H1 (cell line): Measurements from ENCODE around the gene MED31. TPM values are rescaled to one million over a fixed set of nuclear protein-coding genes. Genes with fewer than 3 reads are reported as not detected.

Experiments
- CTCF ChIA-PET: fragments of 300-600 bp; sonication (Branson Sonifier 250); formaldehyde crosslinking; loops from one replicate; lab custom pipeline; 2021; ENCODE audit not compliant: partially characterized antibody; lab: Charles Lee
- POLR2A ChIA-PET: fragments of 300-600 bp; sonication (Branson Sonifier 250); formaldehyde crosslinking; loops from one replicate; lab custom pipeline; 2021; ENCODE audit warnings: inconsistent platforms; ENCODE audit not compliant: partially characterized antibody; lab: Charles Lee
- DNase-seq, 2 experiments: peaks; one replicate each; pipeline versions ENCODE4 v3.0.0 to v3.0.0-alpha.2; 2010 to 2022; ENCODE audit warnings: low spot score in 2 of 2, low read depth in 1 of 2, mixed read lengths in 1 of 2
- FAIRE-seq: peaks from 2 replicates; lab custom pipeline; 2011; peaks lifted over from hg19 to GRCh38; lab: Jason Lieb, UNC
- H2AFZ ChIP-seq: 2 replicates; pipeline ENCODE4 v1.8.1; 2012; ENCODE audit warnings: low read length, inconsistent platforms
- H2AK5ac ChIP-seq: 2 replicates; pipeline ENCODE4 v1.6.1; 2013; ENCODE audit warnings: low read depth, low read length
- H2BK120ac ChIP-seq: replicated peaks from 2 replicates; pipeline ENCODE3; 2013; ENCODE audit warnings: low read depth, low read length, inconsistent platforms
- H2BK12ac ChIP-seq: 2 replicates; pipeline ENCODE4 v1.6.1; 2013; ENCODE audit warnings: low read depth, low read length
- H2BK15ac ChIP-seq: 2 replicates; pipeline ENCODE4 v1.6.1; 2013; ENCODE audit warnings: low read length
- H2BK20ac ChIP-seq: 2 replicates; pipeline ENCODE4 v1.6.1; 2013; ENCODE audit warnings: low read length
- H2BK5ac ChIP-seq: 2 replicates; pipeline ENCODE4 v1.6.1; 2013; ENCODE audit warnings: low read depth, low read length
- H3K14ac ChIP-seq: 2 replicates; pipeline ENCODE4 v1.6.1; 2013; ENCODE audit warnings: inconsistent platforms; ENCODE audit not compliant: insufficient read length
- H3K18ac ChIP-seq: 2 replicates; pipeline ENCODE4 v1.6.1; 2013; ENCODE audit warnings: low read length; ENCODE audit errors: extremely low read depth
- H3K23ac ChIP-seq: 2 replicates; pipeline ENCODE4 v1.6.1; 2013; ENCODE audit warnings: inconsistent platforms; ENCODE audit not compliant: insufficient read length
- H3K23me2 ChIP-seq: 2 replicates; pipeline ENCODE4 v1.6.1; 2013; ENCODE audit warnings: low read depth, low read length
- H3K27ac ChIP-seq: 2 replicates; pipeline ENCODE4 v1.6.1; 2011; ENCODE audit warnings: low read depth, low read length, inconsistent platforms
- H3K27me3 ChIP-seq, 4 experiments: replicated peaks in 1 of 4; 1 replicate in 1 of 4; 2 replicates in 3 of 4; pipeline versions ENCODE4 v1.6.1 to v1.8.1; 2011 to 2013; ENCODE audit warnings: low read length in 3 of 4, mild to moderate bottlenecking in 3 of 4, inconsistent platforms in 2 of 4, mixed read lengths in 2 of 4, moderate library complexity in 1 of 4; ENCODE audit not compliant: control insufficient read depth in 3 of 4, insufficient read depth in 3 of 4; ENCODE audit errors: extremely low read depth in 1 of 4
- H3K36me3 ChIP-seq, 4 experiments: 2 replicates each; pipeline versions ENCODE4 v1.6.1 to v1.8.1; 2011 to 2013; ENCODE audit warnings: mild to moderate bottlenecking in 4 of 4, low read length in 3 of 4, moderate library complexity in 2 of 4, control low read depth in 1 of 4, inconsistent platforms in 1 of 4; ENCODE audit not compliant: insufficient read depth in 4 of 4, control insufficient read depth in 2 of 4
- H3K4ac ChIP-seq: replicated peaks from 2 replicates; pipeline ENCODE3; 2013; ENCODE audit warnings: low read length, low read depth, mixed read lengths, inconsistent platforms; ENCODE audit not compliant: insufficient read length
- H3K4me1 ChIP-seq, 4 experiments: replicated peaks in 1 of 4; 1 replicate in 1 of 4; 2 replicates in 3 of 4; pipeline versions ENCODE4 v1.6.1 to v1.8.1; 2011 to 2013; ENCODE audit warnings: low read length in 3 of 4, inconsistent platforms in 2 of 4, mixed read lengths in 1 of 4; ENCODE audit not compliant: insufficient read depth in 4 of 4, control insufficient read depth in 3 of 4
- H3K4me2 ChIP-seq, 2 experiments: 2 replicates each; pipeline versions ENCODE4 v1.6.1 to v1.8.1; 2011 to 2013; ENCODE audit warnings: low read depth in 2 of 2, low read length in 2 of 2, control low read depth in 1 of 2, inconsistent platforms in 1 of 2, mild to moderate bottlenecking in 1 of 2; ENCODE audit not compliant: insufficient read depth in 1 of 2
- H3K4me3 ChIP-seq, 4 experiments: fragments of 200-600, 300-600 bp in 1 of 4; sonication (generic), shearing (Covaris generic), sonication (Bioruptor Twin) in 1 of 4; 2 replicates each; pipeline versions ENCODE4 v1.5.1 to v1.8.1; 2011 to 2016; ENCODE audit warnings: low read length in 4 of 4, low read depth in 3 of 4, control low read depth in 2 of 4, inconsistent platforms in 2 of 4, mild to moderate bottlenecking in 2 of 4, mixed read lengths in 1 of 4, moderate library complexity in 1 of 4; ENCODE audit not compliant: insufficient read depth in 2 of 4; ENCODE audit errors: extremely low read depth in 1 of 4
- H3K56ac ChIP-seq: replicated peaks from 2 replicates; pipeline ENCODE3; 2013; ENCODE audit warnings: low read depth, mild to moderate bottlenecking, mixed read lengths, low read length, inconsistent platforms; ENCODE audit not compliant: insufficient read length
- H3K79me1 ChIP-seq: 2 replicates; pipeline ENCODE4 v1.6.1; 2013; ENCODE audit warnings: low read depth, low read length, control low read depth
- H3K79me2 ChIP-seq, 2 experiments: 2 replicates each; pipeline versions ENCODE4 v1.6.1 to v1.8.1; 2012 to 2013; ENCODE audit warnings: low read length in 2 of 2, mild to moderate bottlenecking in 2 of 2, inconsistent platforms in 1 of 2; ENCODE audit not compliant: insufficient read depth in 2 of 2, control insufficient read depth in 1 of 2
- H3K9ac ChIP-seq, 4 experiments: replicated peaks in 1 of 4; 1 replicate in 1 of 4; 2 replicates in 3 of 4; pipeline versions ENCODE4 v1.6.1 to v1.8.1; 2011 to 2013; ENCODE audit warnings: low read depth in 3 of 4, low read length in 3 of 4, control low read depth in 2 of 4, mild to moderate bottlenecking in 2 of 4, moderate library complexity in 2 of 4, inconsistent platforms in 1 of 4; ENCODE audit errors: extremely low read depth in 1 of 4
- H3K9me3 ChIP-seq, 2 experiments: 2 replicates each; pipeline versions ENCODE4 v1.6.1 to v1.8.1; 2012 to 2013; ENCODE audit warnings: mild to moderate bottlenecking in 2 of 2, moderate library complexity in 2 of 2, control low read depth in 1 of 2, inconsistent platforms in 1 of 2, low read depth in 1 of 2, low read length in 1 of 2, mixed read lengths in 1 of 2; ENCODE audit not compliant: insufficient read depth in 2 of 2
- H4K20me1 ChIP-seq, 2 experiments: replicated peaks in 1 of 2; 2 replicates each; pipeline versions ENCODE3 to v1.8.1; 2011 to 2013; ENCODE audit warnings: inconsistent platforms in 2 of 2, low read length in 2 of 2, mild to moderate bottlenecking in 1 of 2; ENCODE audit not compliant: insufficient read depth in 2 of 2, control insufficient read depth in 1 of 2
- H4K5ac ChIP-seq: 2 replicates; pipeline ENCODE4 v1.6.1; 2013; ENCODE audit warnings: low read length, low read depth, mixed read lengths, inconsistent platforms; ENCODE audit not compliant: insufficient read length
- H4K8ac ChIP-seq: 2 replicates; pipeline ENCODE4 v1.8.0; 2013; ENCODE audit warnings: mild to moderate bottlenecking, moderate library complexity, low read length, inconsistent platforms; ENCODE audit not compliant: insufficient read depth; ENCODE audit errors: extremely low read depth
- H4K91ac ChIP-seq: replicated peaks from 2 replicates; pipeline ENCODE3; 2013; ENCODE audit warnings: low read length, mixed read lengths, inconsistent platforms; ENCODE audit not compliant: insufficient read length
- RAD21 ChIP-seq, 2 experiments: IDR thresholded peaks in 1 of 2; conservative IDR thresholded peaks in 1 of 2; 2 replicates each; pipeline ENCODE4 v1.6.1; 2011; ENCODE audit warnings: low read depth in 2 of 2, low read length in 2 of 2, improper control_type of control experiment in 1 of 2, inconsistent platforms in 1 of 2, mild to moderate bottlenecking in 1 of 2, moderate library complexity in 1 of 2
- TAF7 ChIP-seq: optimal IDR thresholded peaks from 2 replicates; pipeline ENCODE3; 2011; ENCODE audit warnings: low read depth, mild to moderate bottlenecking, inconsistent platforms, low read length, moderate library complexity, borderline replicate concordance
- TCF12 ChIP-seq: IDR thresholded peaks from 2 replicates; pipeline ENCODE4 v1.6.1; 2011; ENCODE audit warnings: low read depth, mild to moderate bottlenecking, low read length
- polyA plus RNA-seq, 7 experiments: library from polyadenylated mRNA; depleted of rRNA in 3 of 7; stranded (reverse) in 5 of 7; unstranded in 2 of 7; fragments of >200 nt in 5 of 7; fragments of 200-250 nt in 2 of 7; gene quantifications; 1 replicate in 5 of 7; 2 replicates in 1 of 7; 4 replicates in 1 of 7; pipeline versions ENCODE4 v1.2.1 to v1.2.3, GENCODE V29; 2011 to 2013; ENCODE audit warnings: missing spikeins in 2 of 7, mixed read lengths in 2 of 7
- total RNA-seq: library from RNA; stranded (reverse); fragmentation: NEBNext Ultra II Directional; extraction: Animal tissue kit (Norgen Biotek cat#: 25700); gene quantifications from 2 replicates; pipeline ENCODE4 v1.2.1, GENCODE V29; 2021
- TF ChIP-seq, protein P1 (sequence below), 3 experiments: IDR thresholded peaks; 1 replicate in 2 of 3; 2 replicates in 1 of 3; pipeline versions ENCODE4 v1.5.1 to v1.6.1; 2011; ENCODE audit warnings: low read length in 3 of 3, mild to moderate bottlenecking in 3 of 3, inconsistent platforms in 2 of 3, low read depth in 1 of 3, moderate library complexity in 1 of 3; ENCODE audit not compliant: insufficient read depth in 1 of 3; ENCODE audit errors: control extremely low read depth in 1 of 3

MED31 gene
- total and polyA plus RNA-seq, 2 of the 8 experiments (the other 6 are each of a cell fraction or from before 2014, with no cell fraction given), result 4.6 to 12.3 TPM

DNA sequence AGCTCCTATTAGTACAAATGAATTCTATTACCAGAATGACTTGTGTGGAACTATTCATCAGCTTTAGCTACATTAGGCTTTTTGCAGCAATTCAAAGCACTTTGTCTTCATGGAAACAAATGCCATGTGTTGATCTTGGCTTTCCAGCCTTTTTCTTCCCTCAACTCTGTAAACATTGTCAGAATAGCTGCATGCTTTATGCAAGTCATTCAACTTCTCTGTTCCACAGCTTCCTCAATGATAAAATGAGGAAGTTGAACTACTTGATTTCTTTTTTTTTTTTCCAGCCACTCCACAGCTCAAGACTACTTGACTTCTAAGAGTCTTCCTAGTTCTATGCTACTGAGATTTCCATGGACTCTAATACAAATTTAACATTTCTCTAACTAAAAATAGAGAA is 52.0 kb downstream of the MED31 start:
- Histone ChIP-seq H3K23ac (no peak overlapping the region), H3K23me2 (no peaks in the 10 kb centered on the region), H2BK120ac (no peak overlapping the region), H2AK5ac (no peak overlapping the region), H3K79me2 (no peaks in the 10 kb centered on the region), H3K9ac (no peak overlapping the region), H3K27ac (no peak overlapping the region), H3K56ac (no peak overlapping the region), H3K36me3 (peaks cover 6 to 43% (median 19%) of the 10 kb centered on the region in 4 experiments; a peak in 7 of 8 replicates), H3K9me3 (no peaks in the 10 kb centered on the region), H3K4me3 (no peak overlapping the region), H4K5ac (no peak overlapping the region), H2BK12ac (no peak overlapping the region), H4K20me1 (no peaks in the 10 kb centered on the region), H2BK15ac (no peak overlapping the region), H3K4ac (no peak overlapping the region), H4K8ac (no peak overlapping the region), H3K79me1 (no peaks in the 10 kb centered on the region), H3K14ac (no peak overlapping the region), H3K4me2 (no peak overlapping the region), H3K4me1 (no peaks in the 10 kb centered on the region), H3K27me3 (no peaks in the 10 kb centered on the region), H2BK20ac (no peak overlapping the region), H3K18ac (no peak overlapping the region), H4K91ac (no peak overlapping the region), H2BK5ac (no peak overlapping the region), H2AFZ (no peak overlapping the region)
- POLR2A ChIA-PET, result interaction anchor here (0.6 to 0.7 kb wide), 3 partner anchors 25 to 1357 kb away, joined by 3 read pairs; no protein-coding TSS in a partner anchor
- no peak for FAIRE-seq
- no peak for DNase-seq
- CTCF ChIA-PET, result interaction anchor here (0.6 to 1.0 kb wide), 2 partner anchors 34 to 41 kb away, joined by 3 read pairs; no protein-coding TSS in a partner anchor
- no peak for TF ChIP-seq TCF12
- no peak for TF ChIP-seq TAF7
- TF ChIP-seq, protein P1, sequence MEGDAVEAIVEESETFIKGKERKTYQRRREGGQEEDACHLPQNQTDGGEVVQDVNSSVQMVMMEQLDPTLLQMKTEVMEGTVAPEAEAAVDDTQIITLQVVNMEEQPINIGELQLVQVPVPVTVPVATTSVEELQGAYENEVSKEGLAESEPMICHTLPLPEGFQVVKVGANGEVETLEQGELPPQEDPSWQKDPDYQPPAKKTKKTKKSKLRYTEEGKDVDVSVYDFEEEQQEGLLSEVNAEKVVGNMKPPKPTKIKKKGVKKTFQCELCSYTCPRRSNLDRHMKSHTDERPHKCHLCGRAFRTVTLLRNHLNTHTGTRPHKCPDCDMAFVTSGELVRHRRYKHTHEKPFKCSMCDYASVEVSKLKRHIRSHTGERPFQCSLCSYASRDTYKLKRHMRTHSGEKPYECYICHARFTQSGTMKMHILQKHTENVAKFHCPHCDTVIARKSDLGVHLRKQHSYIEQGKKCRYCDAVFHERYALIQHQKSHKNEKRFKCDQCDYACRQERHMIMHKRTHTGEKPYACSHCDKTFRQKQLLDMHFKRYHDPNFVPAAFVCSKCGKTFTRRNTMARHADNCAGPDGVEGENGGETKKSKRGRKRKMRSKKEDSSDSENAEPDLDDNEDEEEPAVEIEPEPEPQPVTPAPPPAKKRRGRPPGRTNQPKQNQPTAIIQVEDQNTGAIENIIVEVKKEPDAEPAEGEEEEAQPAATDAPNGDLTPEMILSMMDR (IDR thresholded peaks at IDR 0.05; ENCODE audit: control extremely low read depth in 1 of 3, insufficient read depth in 1 of 3, low read depth in 1 of 3, low read length in 3 of 3), result no peak
- TF ChIP-seq RAD21 (IDR thresholded peaks at IDR 0.05 in 1 of 2, conservative IDR thresholded peaks at IDR 0.05 in 1 of 2; ENCODE audit: low read depth in 2 of 2, low read length in 2 of 2), result no peak
